ENCODE results near the gene S1PR1. TPM values are rescaled to one million over a fixed set of nuclear protein-coding genes. Genes with fewer than 3 reads are reported as not detected.

S1PR1 gene
- total RNA-seq, 1 donor: 9.4 TPM

GRCh38 chr1:101276818-101277217, 40.0 kb downstream of the S1PR1 start:
- peak in 2 of 3 donors; percentile 73 to 90 for DNase-seq (ENCODE audit: low read depth in 2 of 3, low spot score in 2 of 3)

GRCh38 chr1:101278238-101278637, 41.4 kb downstream of the S1PR1 start:
- DNase-seq (ENCODE audit: low read depth in 2 of 3, low spot score in 2 of 3): no peak

- no peak for DNase-seq (ENCODE audit: low read depth in 2 of 3, low spot score in 2 of 3)
Observed at GRCh38 chr1:101278845-101279244, 42.0 kb downstream of the S1PR1 start.

GRCh38 chr1:101280049-101280592, 43.3 kb downstream of the S1PR1 start:
- DNase-seq (ENCODE audit: low read depth in 2 of 3, low spot score in 2 of 3): no peak

- no peak for DNase-seq (ENCODE audit: low read depth in 2 of 3, low spot score in 2 of 3)
Observed at GRCh38 chr1:101280942-101281654, 44.3 kb downstream of the S1PR1 start.

- no peak for DNase-seq (ENCODE audit: low read depth in 2 of 3, low spot score in 2 of 3)
Observed at GRCh38 chr1:101281751-101282150, 44.9 kb downstream of the S1PR1 start.

GRCh38 chr1:101282314-101283038, 45.7 kb downstream of the S1PR1 start:
- DNase-seq (ENCODE audit: low read depth in 2 of 3, low spot score in 2 of 3): no peak

- DNase-seq (ENCODE audit: low read depth in 2 of 3, low spot score in 2 of 3): peak in 2 of 3 donors; percentile 49 to 73
Observed at GRCh38 chr1:101283443-101283842, 46.6 kb downstream of the S1PR1 start.

GRCh38 chr1:101284021-101284420, 47.2 kb downstream of the S1PR1 start:
- no peak for DNase-seq (ENCODE audit: low read depth in 2 of 3, low spot score in 2 of 3)

- no peak for DNase-seq (ENCODE audit: low read depth in 2 of 3, low spot score in 2 of 3)
Observed at GRCh38 chr1:101284622-101285218, 47.9 kb downstream of the S1PR1 start.

- DNase-seq (ENCODE audit: low read depth in 2 of 3, low spot score in 2 of 3): no peak
Observed at GRCh38 chr1:101285922-101286570, 49.2 kb downstream of the S1PR1 start.

GRCh38 chr1:101288491-101288944, 51.7 kb downstream of the S1PR1 start:
- DNase-seq (ENCODE audit: low read depth in 2 of 3, low spot score in 2 of 3): peak; percentile 63 to 84 (median 74)

GRCh38 chr1:101290119-101290921, 53.5 kb downstream of the S1PR1 start:
- DNase-seq (ENCODE audit: low read depth in 2 of 3, low spot score in 2 of 3): no peak

Other genes starting within 250 kb of the S1PR1 start
- 29.6 TPM for gene DPH5, start 211.2 kb upstream of the S1PR1 start, total RNA-seq